OCI-LY3 (cell line): ENCODE measurements around the gene C11orf71.

Source experiments
- H2AFZ ChIP-seq: fragments of 200-600, 300-600 bp; shearing (Covaris generic); 2 replicates; pipeline ENCODE4 v1.6.0; 2014; ENCODE audit warnings: antibody characterized with exemption, low read depth, low read length
- H3K27ac ChIP-seq: fragments of 200-600, 300-600 bp; sonication (generic); 2 replicates; pipeline ENCODE4 v1.5.1; 2014; ENCODE audit warnings: mild to moderate bottlenecking, low read length, moderate library complexity, mixed read lengths
- H3K27me3 ChIP-seq: fragments of 200-600, 300-600 bp; sonication (generic); 2 replicates; pipeline ENCODE4 v1.6.1; 2014; ENCODE audit warnings: low read depth, low read length, mixed read lengths
- H3K36me3 ChIP-seq: fragments of 200-600, 300-600 bp; sonication (generic); replicated peaks from 2 replicates; pipeline ENCODE3; 2014; ENCODE audit warnings: low read depth, low read length, mixed read lengths
- H3K4me1 ChIP-seq: fragments of 300-600, 200-600 bp; sonication (generic); 2 replicates; pipeline ENCODE4 v1.6.1; 2014; ENCODE audit warnings: low read length, mixed read lengths
- H3K4me2 ChIP-seq: fragments of 200-600, 300-600 bp; sonication (generic); 2 replicates; pipeline ENCODE4 v1.6.1; 2014; ENCODE audit warnings: low read length, mixed read lengths
- H3K4me3 ChIP-seq: fragments of 300-600, 200-600 bp; sonication (generic); 2 replicates; pipeline ENCODE4 v1.5.1; 2014; ENCODE audit warnings: antibody characterized with exemption, mild to moderate bottlenecking, low read length, moderate library complexity
- H3K79me2 ChIP-seq: fragments of 300-600, 200-600 bp; shearing (Covaris generic); 2 replicates; pipeline ENCODE4 v1.6.1; 2014; ENCODE audit warnings: mild to moderate bottlenecking, low read length, mixed read lengths
- H3K9ac ChIP-seq: fragments of 300-600, 200-600 bp; shearing (Covaris generic); 2 replicates; pipeline ENCODE4 v1.6.0; 2014; ENCODE audit warnings: mild to moderate bottlenecking, low read length, moderate library complexity
- H3K9me3 ChIP-seq: fragments of 200-600, 300-600 bp; shearing (Covaris generic); 2 replicates; pipeline ENCODE4 v1.6.1; 2014; ENCODE audit warnings: low read length, mixed read lengths; ENCODE audit not compliant: insufficient read depth
- H4K20me1 ChIP-seq: fragments of 200-600, 300-600 bp; sonication (generic); 2 replicates; pipeline ENCODE4 v1.6.1; 2016; ENCODE audit warnings: low read length, mixed read lengths; ENCODE audit not compliant: insufficient read depth
- EZH2phosphoT487 ChIP-seq: fragments of 200-600 bp; shearing (Covaris generic); IDR thresholded peaks from 2 replicates; pipeline ENCODE4 v1.6.1; 2018; ENCODE audit warnings: antibody characterized with exemption, mixed run types, low read depth
- TF ChIP-seq, protein P1 (sequence below): fragments of 200-600, 300-600 bp; sonication (generic); IDR thresholded peaks from 2 replicates; pipeline ENCODE4 v1.5.1; 2014; ENCODE audit warnings: antibody characterized with exemption, low read length, low read depth

The C11orf71 gene

DNA sequence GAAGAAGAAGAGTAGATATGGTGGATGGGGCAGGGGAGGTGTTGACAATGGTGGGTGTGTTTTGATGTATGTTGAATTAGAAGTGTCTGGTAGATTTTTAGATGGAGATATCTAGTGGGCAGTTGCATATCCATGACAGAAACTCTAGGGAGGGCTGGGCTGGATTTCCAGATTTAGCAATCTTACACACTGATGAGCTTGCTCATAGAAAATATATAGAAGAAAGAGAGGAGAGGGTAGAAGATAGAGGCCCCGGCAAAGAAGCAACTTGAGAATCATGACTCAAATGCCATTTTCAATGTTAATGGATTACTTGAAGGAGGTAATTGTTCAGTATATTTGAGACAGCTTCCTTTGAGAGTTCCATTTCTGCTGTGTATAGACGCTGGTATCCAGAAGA is 47.1 kb upstream of the C11orf71 start:
- Histone ChIP-seq H3K27ac (no peak overlapping the region), H4K20me1 (no peaks in the 10 kb centered on the region), H3K9me3 (no peaks in the 10 kb centered on the region), H3K4me2 (no peak overlapping the region), H3K27me3 (no peaks in the 10 kb centered on the region), H3K4me3 (no peak overlapping the region), H3K36me3 (peaks cover 35% of the 10 kb centered on the region), H3K4me1 (no peaks in the 10 kb centered on the region), H3K9ac (no peak overlapping the region), H2AFZ (no peak overlapping the region), H3K79me2 (no peaks in the 10 kb centered on the region; the same call in 1 of the 2 replicates)
- TF ChIP-seq, protein P1, sequence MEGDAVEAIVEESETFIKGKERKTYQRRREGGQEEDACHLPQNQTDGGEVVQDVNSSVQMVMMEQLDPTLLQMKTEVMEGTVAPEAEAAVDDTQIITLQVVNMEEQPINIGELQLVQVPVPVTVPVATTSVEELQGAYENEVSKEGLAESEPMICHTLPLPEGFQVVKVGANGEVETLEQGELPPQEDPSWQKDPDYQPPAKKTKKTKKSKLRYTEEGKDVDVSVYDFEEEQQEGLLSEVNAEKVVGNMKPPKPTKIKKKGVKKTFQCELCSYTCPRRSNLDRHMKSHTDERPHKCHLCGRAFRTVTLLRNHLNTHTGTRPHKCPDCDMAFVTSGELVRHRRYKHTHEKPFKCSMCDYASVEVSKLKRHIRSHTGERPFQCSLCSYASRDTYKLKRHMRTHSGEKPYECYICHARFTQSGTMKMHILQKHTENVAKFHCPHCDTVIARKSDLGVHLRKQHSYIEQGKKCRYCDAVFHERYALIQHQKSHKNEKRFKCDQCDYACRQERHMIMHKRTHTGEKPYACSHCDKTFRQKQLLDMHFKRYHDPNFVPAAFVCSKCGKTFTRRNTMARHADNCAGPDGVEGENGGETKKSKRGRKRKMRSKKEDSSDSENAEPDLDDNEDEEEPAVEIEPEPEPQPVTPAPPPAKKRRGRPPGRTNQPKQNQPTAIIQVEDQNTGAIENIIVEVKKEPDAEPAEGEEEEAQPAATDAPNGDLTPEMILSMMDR = no peak
- TF ChIP-seq EZH2phosphoT487 = no peak

DNA sequence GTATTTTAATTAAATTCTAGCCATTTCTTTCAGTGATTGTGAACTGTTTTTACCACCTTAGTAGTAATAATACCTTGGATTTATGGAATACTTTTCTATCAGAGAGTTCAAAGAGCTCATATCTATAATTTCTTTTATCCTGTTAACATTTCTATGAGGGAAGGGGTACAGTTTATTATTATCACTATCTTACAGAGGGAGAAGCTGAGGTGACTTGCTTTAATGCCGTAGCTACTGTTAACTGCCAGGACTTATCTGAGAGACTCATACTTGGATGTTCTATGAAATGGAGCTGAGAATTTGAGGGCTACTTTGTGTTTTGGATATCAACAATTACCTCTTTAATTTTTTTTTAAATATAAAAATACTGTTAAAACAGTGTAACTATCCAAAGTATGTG is 42.2 kb upstream of the C11orf71 start:
- Histone ChIP-seq H2AFZ (no peak overlapping the region), H3K9me3 (no peaks in the 10 kb centered on the region), H3K79me2 (peaks cover 25% of the 10 kb centered on the region), H3K27ac (no peak overlapping the region), H3K36me3 (peaks cover 15% of the 10 kb centered on the region), H3K27me3 (no peaks in the 10 kb centered on the region), H4K20me1 (no peaks in the 10 kb centered on the region), H3K4me3 (no peak overlapping the region), H3K4me1 (peaks cover 10% of the 10 kb centered on the region), H3K4me2 (no peak overlapping the region), H3K9ac (no peak overlapping the region)
- no peak for TF ChIP-seq EZH2phosphoT487
- TF ChIP-seq, protein P1 = no peak

DNA sequence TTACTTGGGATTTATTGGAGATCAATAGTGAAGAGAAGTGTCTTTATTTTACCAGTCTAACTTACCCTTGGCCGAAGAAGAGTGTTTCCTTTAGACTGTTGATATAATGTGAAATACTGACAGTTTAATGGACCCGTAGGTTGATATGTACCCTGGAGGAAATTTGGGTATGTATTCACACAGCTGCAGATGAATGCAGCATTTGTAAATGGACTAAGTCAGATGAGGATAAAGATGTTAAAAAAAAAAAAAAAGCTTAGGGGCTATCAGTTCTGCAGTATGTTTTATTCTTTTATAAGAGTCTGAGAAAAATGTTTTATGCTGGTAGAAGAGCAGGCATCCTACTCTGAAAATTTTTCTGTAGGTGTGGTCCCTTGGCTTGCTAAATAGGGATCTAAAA is 41.6 kb upstream of the C11orf71 start:
- H3K9ac ChIP-seq = no peak overlapping the region

DNA sequence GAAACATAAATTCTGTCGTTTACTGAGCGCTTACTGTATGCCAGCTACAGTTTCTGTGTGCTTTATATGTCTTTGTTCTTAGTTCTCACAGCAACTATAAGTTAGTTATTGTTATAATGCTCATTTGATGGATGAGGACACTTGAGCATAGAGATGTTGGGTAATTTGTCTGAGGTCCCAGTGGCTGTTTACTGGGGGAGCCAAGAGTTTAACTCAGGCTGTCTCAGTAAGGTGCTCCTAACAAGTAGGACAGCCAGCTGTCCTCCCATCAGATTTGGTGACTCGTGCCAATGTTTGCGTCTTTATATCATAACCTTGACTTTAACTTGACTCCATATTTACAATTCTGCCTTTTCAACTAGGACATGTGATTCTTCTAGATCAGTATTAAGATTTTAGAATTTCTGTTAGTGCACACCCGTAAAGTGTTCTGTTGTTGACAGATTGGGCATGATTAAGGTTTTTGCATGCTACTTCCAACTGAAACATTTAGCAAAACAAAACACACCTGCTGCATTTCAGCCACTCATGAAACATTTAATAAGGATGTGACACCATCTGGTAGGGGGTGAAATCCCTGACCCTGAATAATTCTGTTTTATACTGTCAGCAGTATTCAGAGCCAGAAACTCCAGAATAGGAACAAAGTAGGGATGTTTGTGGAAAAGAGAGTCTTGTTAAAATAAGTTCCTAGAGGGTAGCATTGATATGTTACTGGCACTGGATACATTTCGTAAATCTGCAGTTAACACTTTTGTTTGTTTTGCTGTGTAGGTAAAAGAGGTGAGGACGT is 40.9 kb upstream of the C11orf71 start:
- H3K36me3 ChIP-seq = peaks cover 11% of the 10 kb centered on the region
- TF ChIP-seq, protein P1 = no peak
- no peak for TF ChIP-seq EZH2phosphoT487
- H4K20me1 ChIP-seq = no peaks in the 10 kb centered on the region
- no peak overlapping the region for H3K27ac ChIP-seq
- H2AFZ ChIP-seq = no peak overlapping the region
- no peaks in the 10 kb centered on the region for H3K9me3 ChIP-seq
- peaks cover 25% of the 10 kb centered on the region for H3K79me2 ChIP-seq
- H3K4me3 ChIP-seq = no peak overlapping the region
- H3K4me2 ChIP-seq = peak overlapping the region; percentile 97; the same call in 1 of the 2 replicates
- no peaks in the 10 kb centered on the region for H3K27me3 ChIP-seq
- H3K4me1 ChIP-seq = peaks cover 10% of the 10 kb centered on the region
- H3K9ac ChIP-seq = no peak overlapping the region

More for the DNA sequence above, 41.6 kb upstream of the C11orf71 start:
- TF ChIP-seq, protein P1 = no peak
- TF ChIP-seq EZH2phosphoT487 = no peak
- Histone ChIP-seq H3K9me3 (no peaks in the 10 kb centered on the region), H3K36me3 (peaks cover 15% of the 10 kb centered on the region), H3K79me2 (peaks cover 25% of the 10 kb centered on the region), H3K4me1 (peaks cover 10% of the 10 kb centered on the region), H3K27me3 (no peaks in the 10 kb centered on the region), H3K27ac (no peak overlapping the region), H3K4me3 (no peak overlapping the region), H4K20me1 (no peaks in the 10 kb centered on the region), H2AFZ (no peak overlapping the region), H3K4me2 (no peak overlapping the region)
